ENCODE results near the gene POTED.
"Not testable (repeated sequence)": the region's sequence is repeated elsewhere in the genome, so short reads cannot be mapped to it uniquely, and the experiment has no call there.

Gene POTED

DNA sequence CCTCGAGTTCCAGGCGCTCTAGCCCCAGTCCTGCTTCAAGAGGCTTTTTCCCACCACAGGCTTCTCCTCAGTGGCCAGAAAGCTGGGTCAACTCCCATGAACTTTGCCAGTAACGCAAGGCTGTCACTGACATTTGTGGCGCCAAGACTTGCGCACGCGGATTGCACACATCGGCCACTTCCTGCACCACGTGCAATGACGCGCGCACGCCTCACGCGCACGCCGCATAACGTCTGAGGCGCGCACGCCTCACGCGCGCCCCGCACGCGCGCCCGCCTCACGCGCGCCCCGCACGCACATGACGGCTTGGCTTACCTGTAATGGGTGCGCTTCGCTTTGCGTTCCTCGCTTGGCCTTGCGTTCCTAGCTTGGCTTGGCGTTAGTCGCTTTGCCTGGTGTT lies at the start of gene POTED:
POTED (plus strand) TSS at position 301 of the 400 bp plus-strand sequence. CDS start 452 bp downstream, outside the sequence.
- DNase-seq (ENCODE audit: low spot score), result not testable (repeated sequence)

- DNase-seq (ENCODE audit: low spot score), result not testable (repeated sequence)
These were observed 40.5 kb downstream of the POTED start for GRCh38 chr21:13650101-13650500.

DNA sequence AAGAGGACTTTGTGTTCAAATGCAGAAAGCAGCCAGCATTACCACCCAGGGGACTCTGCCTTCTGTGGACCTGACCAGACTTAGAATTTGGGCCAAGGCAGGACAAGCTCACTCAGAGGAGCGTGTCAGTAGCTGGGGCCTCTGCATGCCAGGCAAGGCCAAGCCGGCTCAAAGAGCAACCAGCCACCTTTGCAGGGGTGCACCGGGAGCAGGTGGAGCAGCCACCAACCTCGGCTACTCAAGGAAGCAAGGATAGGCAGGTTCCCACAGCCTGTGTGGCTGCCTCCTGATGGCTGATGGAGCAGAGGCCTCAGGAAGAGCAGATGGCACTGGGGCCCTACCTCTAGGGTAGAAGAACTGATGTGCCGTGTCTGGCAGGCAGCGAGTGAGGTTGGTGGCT lies 42.2 kb downstream of the POTED start:
- DNase-seq (ENCODE audit: low spot score), result not testable (repeated sequence)

All from cerebellar cortex (tissue), 1 donor.